Measurements from ENCODE around the gene SMIM12.

Gene SMIM12

DNA sequence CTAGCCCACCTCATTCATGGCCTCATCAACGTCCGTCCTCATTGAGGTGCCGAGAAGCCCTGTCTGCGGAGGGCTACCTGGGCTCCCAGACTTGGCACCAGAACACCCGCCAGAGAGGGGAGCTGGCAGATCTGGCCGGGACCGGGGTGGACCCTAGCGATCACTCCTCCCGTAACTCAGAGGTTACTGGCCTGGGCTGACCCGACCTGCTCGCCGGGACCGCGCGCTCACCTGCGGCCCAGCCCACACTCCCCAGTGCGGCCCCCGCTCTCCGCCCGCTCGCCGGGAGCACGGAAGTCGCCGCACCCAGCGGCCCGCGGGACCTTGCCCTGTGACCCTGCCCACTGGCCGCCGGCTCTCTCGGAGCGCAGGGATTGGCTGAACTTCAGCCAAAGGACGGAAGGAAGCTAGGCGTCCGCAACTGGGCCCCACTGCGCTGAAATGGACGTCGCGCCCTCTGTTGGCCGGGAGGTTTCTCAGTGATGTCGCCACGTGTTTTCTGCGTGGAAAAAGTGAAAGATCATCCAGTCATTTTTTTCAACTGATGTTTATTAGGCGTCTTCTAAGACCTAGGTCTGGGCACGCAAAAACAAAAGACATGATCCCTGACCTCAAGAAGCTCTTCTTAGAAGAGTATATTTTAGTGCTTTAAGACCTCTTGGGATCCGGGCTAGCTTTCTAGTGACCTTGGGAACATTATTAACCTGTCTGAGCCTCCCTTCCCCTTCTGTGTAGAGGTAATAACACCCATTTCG is at the start of gene SMIM12:
SMIM12 (minus strand) TSS at position 304 of the 755 bp plus-strand sequence. CDS start 3,772 bp downstream, outside the sequence.
- DNase-seq = peak; percentile 34 to 95 (median 86)

DNA sequence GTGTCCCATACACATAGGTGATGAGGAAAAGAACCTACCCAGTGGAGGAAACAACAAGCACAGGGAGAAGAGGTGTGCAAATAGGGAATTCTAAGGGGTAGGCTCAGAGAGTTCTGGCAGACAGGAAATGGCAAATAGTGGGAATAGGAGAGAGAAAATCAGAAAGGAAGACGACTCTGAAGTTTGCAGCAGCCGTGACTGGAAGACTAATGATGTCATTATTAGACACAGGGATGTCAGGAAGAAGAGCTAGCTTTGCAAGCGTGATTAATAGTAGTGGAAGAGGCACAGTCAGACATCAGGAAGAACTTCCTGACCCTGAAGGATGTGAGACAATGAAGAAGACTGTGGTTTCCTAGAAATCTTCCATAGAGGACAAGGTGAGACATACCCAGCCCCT is 48.8 kb upstream of the SMIM12 start:
- no peak for DNase-seq

- no peak for DNase-seq
These were observed 48.0 kb upstream of the SMIM12 start for GRCh38 chr1:34907487-34908090.

DNA sequence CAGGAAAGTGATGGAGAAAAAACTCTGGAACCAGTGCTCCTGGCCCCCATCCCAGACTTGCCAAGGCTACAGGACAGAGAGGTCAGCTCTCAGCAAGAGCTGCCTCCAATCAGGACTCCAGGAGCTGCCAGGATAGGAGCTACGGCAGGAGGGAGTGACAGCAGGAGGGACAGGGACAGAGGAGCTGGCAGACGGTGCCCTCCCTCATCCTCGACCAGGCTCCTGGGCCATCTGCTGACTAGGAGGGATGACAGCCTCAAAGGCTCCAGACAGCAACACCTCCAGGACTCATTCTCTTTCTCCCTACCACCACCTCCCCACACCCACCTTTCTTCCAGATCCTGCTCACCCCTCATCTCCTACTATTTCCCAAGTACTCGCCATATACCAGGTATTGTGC is 47.2 kb upstream of the SMIM12 start:
- no peak for DNase-seq

- DNase-seq = no peak
These were observed 46.7 kb upstream of the SMIM12 start for GRCh38 chr1:34906222-34906621.

DNA sequence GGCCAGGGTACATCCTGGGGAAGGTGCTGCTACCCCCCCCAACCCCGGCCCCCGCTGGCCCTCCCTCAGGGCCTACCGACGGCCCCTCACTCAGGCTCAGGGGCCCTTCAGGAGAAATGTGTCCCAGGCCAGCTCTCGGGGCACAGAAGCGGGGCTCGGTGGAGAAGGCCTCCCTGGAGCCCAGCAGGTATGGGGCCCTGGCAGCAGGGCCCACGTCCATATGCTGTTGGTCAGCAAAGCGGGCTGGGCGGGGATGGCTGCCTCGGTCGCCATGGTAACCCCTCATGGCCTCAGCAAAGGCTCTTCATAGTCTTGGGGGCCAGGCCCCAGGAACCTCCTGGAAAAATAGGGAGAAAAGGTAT is 45.5 kb upstream of the SMIM12 start:
- DNase-seq = no peak

GRCh38 chr1:34904236-34905097 is 44.9 kb upstream of the SMIM12 start:
- no peak for DNase-seq

DNA sequence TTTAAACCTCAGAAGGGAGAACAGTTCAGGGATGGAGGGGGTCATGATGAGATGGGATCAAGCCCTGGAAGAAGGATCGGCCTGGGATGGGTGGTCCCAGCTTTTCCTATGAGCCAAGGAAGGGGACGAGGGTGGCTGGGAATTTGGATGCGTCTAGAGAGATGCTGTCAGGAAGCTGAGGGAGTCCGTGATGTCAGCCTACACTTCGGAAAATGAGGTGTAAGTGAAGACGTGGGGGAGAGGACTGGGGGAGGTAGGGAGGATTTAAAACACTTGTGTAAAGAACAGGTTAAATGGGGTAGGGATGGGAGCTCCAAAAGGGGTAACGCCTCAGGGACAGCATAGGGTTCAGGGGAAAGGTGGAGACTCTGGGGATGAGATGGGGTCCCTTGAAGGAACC is 42.4 kb upstream of the SMIM12 start:
- DNase-seq = no peak

GRCh38 chr1:34900775-34901502 is 41.4 kb upstream of the SMIM12 start:
- DNase-seq = peak in 2 of 56 donors; percentile 29

- DNase-seq = no peak
These were observed 40.4 kb upstream of the SMIM12 start for GRCh38 chr1:34899906-34900305.

DNA sequence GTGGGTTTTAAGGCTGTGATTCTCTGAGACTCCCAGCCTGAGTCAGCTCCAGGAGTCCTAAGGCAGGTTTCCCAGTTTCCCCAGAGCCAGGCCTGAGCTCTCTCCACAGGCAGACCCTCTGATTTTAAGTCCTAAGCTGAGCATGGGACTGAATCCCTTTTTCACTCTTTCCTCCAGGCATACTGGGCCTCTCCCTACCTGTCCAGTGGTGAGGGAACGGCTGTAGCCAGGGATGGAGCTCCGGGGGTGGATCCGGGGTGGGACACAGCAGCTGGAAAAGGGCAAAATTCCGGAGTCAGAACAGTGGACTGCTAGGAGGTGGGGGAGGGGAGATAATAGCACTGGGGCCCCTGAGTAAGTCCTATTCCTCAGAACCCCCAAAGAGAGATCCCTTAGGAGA is 39.9 kb upstream of the SMIM12 start:
- DNase-seq = no peak

DNA sequence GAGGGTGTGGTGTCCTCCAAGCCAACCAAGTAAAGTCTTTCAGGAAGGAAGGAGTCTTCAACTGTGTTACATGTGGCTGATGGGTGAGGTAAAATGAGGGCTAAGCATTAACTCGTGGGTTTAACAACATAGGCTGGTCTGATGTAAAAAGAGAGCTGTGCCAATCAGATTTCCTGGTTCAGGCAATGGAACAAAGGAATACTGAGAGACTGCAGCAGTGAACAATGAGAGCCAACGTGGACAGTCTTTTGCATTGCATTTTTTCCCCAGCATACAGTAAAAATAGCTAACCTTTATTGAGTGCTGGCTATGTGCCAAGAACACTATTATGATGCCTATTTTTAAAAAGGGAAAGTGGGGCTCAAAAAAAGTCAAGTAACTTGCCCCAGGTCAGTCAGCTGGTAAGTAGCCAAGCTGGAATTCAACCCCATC is 38.8 kb upstream of the SMIM12 start:
- no peak for DNase-seq

GRCh38 chr1:34896612-34897011 is 37.1 kb upstream of the SMIM12 start:
- DNase-seq = no peak

DNA sequence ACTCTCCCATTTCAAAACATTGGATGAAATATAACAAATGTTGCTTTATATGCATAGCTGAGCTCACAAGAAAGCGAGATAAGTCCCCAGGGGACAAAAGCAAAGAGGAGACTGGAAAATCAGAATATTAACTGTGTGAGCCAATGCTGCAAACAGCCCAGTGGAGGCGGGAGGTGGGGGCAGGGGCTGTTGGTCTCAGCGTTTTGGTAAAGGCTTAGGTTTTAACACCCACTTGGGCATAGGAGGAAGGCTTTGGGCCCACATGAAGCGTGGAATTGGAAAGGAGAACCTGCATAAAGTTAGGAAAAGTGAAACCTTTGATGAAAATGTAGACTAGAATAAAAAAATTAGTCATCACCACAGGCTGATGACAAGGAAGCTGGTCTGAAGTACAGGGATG is 30.2 kb upstream of the SMIM12 start:
- no peak for DNase-seq

DNA sequence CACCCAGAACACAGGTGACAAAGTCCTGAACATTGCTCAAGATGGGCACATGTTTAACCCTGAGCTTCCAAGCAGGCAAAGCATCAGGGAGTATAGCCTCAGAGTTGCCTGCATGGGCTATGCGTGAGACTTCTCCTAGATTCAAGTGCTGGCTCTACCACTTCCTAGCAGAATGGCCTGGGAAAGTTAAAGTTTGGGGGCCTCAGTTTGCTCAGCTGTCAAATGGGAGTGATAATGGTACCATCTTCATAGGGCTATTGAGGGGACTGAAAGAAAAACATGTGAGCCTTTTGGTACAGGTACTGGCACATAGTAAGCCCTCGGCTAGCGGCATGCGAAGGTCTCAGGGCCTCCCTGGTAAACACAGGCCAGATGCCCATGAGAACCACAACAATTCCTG is 28.0 kb upstream of the SMIM12 start:
- no peak for DNase-seq

GRCh38 chr1:34885405-34886247 is 26.1 kb upstream of the SMIM12 start:
- DNase-seq = peak in 3 of 56 donors; percentile 8 to 20 (median 10)

DNA sequence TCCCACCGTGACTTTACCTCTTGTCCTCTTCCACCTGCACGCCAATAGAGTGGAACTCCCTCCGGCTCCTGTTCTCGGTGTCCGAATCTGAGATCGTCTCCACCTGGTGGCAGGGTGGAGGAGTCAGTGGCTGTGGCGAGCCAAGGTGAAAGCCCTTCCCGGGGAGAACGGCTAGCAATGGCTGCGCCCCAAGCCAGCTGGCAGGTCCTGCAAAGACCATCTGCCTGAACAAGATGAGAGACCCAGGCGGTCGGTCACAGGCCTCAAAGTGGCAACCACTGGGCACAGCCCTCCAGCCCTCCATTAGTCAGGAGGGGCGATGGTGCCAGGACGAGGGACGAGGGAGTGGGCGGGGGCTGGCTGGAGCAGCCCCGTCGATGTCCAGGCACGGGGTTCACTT is 25.4 kb upstream of the SMIM12 start:
- no peak for DNase-seq

- DNase-seq = no peak
These were observed 25.0 kb upstream of the SMIM12 start for GRCh38 chr1:34884536-34884935.

DNA sequence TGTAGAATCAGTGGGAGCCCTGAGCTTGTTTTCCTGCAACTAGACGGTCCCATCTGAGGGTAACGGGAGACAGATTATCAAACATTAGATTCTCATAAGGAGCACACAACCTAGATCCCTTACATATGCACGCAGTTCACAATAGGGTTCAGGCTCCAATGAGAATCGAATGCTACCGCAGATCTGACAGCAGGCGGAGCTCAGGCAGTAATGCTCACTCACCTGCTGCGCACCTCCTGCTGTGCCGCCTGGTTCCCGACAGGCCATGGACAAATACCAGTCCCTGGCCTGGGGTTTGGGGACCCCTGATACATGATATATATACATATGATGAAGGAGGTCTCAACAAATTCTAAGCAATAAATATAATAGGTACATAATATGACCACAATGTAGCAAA is 19.7 kb upstream of the SMIM12 start:
- no peak for DNase-seq

DNA sequence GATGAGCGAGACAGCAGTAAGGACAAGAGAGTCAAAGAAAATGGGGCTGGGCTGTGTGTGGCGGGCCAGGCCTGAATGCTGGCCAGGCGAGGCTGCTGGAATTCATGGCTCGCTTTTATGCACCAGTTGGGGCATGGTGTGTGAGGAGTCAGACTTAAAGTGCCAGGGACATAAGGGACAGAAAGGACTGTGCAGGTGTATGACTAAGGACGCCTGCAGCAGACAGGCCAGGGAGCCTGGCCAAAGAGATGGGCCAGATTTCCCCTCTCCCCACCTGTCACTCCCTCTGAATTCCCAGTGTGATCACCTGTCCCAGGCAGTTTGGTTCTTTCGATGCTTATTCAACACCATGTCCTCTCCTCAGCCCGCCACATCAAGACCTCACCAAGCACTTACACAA is 16.9 kb upstream of the SMIM12 start:
- no peak for DNase-seq

All from amygdala (tissue), 56 donors.